Mucosa of rectum (tissue), 2 donors: ENCODE results near the gene ZNF837.

Experiments
- H3K27ac ChIP-seq, 2 donors: one replicate each; pipeline ENCODE4 v1.7.0; 2013; ENCODE audit warnings: inconsistent platforms in 2 of 2, low read depth in 2 of 2, low read length in 2 of 2
- H3K27me3 ChIP-seq, 2 donors: one replicate each; pipeline ENCODE4 v1.7.0; 2013; ENCODE audit warnings: low read length in 2 of 2; ENCODE audit not compliant: control insufficient read depth in 2 of 2, insufficient read depth in 2 of 2
- H3K36me3 ChIP-seq, 2 donors: one replicate each; pipeline ENCODE4 v1.7.0; 2013; ENCODE audit warnings: low read length in 2 of 2; ENCODE audit not compliant: control insufficient read depth in 2 of 2, insufficient read depth in 2 of 2
- H3K4me1 ChIP-seq, 2 donors: one replicate each; pipeline ENCODE4 v1.7.0; 2013; ENCODE audit warnings: low read length in 2 of 2, mild to moderate bottlenecking in 1 of 2; ENCODE audit not compliant: control insufficient read depth in 2 of 2, insufficient read depth in 2 of 2
- H3K4me3 ChIP-seq, 2 donors: one replicate each; pipeline ENCODE4 v1.7.0; 2013; ENCODE audit warnings: low read length in 2 of 2
- H3K9ac ChIP-seq, 2 donors: one replicate each; pipeline ENCODE4 v1.7.0; 2013; ENCODE audit warnings: low read length in 2 of 2, low read depth in 1 of 2, mild to moderate bottlenecking in 1 of 2
- H3K9me3 ChIP-seq, 2 donors: one replicate each; pipeline ENCODE4 v1.7.0; 2013; ENCODE audit warnings: low read length in 2 of 2; ENCODE audit not compliant: control insufficient read depth in 2 of 2
- donor health status: healthy.
- donor health status: Normal muscosa, but diverticular disease.

ZNF837 gene

GRCh38 chr19:58368561-58369360, 12.1 kb downstream of the ZNF837 start:
- Histone ChIP-seq H3K9me3 (no peaks in the 10 kb centered on the region), H3K4me1 (no peaks in the 10 kb centered on the region), H3K27me3 (no peaks in the 10 kb centered on the region), H3K9ac (no peak overlapping the region), H3K27ac (no peak overlapping the region), H3K4me3 (no peak overlapping the region), H3K36me3 (peaks cover 0 to 3% of the 10 kb centered on the region in 2 donors)

DNA sequence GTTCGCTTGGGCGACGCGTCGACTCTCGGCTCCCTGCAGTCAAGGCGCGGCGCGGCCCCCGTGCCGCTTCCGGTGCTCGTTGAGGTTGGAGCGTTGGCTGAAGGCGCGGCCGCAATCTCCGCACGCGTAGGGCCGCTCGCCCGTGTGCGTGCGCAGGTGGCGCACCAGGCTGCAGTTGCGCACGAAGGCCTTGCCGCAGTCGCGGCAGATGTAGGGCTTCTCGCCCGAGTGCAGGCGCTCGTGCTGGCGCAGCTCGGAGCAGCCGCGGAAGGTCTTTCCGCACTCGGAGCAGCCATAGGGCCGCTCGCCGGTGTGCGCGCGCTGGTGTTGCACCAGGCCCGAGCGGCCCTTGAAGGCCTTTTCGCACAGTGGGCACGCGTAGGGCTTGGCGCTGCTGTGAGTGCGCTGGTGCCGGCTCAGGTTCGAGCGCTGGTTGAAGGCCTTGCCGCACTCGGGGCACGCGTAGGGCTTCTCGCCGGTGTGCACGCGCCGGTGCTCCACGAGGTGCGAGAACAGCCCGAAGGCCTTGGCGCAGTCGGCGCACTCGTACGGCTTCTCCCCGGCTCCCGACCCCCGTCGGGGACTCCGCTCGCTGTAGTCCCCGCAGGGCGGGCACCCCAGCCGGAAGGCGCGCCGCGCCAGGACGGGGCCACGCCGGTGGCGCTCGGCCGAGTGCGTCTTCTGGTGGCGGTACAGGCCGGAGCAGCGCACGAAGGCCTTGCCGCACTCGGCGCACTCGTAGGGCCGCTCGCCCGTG, 13.0 kb downstream of the ZNF837 start:
- Histone ChIP-seq H3K36me3 (peaks cover 0 to 3% of the 10 kb centered on the region in 2 donors), H3K9ac (no peak overlapping the region), H3K27ac (no peak overlapping the region), H3K4me1 (no peaks in the 10 kb centered on the region), H3K4me3 (no peak overlapping the region), H3K27me3 (no peaks in the 10 kb centered on the region), H3K9me3 (no peaks in the 10 kb centered on the region)

DNA sequence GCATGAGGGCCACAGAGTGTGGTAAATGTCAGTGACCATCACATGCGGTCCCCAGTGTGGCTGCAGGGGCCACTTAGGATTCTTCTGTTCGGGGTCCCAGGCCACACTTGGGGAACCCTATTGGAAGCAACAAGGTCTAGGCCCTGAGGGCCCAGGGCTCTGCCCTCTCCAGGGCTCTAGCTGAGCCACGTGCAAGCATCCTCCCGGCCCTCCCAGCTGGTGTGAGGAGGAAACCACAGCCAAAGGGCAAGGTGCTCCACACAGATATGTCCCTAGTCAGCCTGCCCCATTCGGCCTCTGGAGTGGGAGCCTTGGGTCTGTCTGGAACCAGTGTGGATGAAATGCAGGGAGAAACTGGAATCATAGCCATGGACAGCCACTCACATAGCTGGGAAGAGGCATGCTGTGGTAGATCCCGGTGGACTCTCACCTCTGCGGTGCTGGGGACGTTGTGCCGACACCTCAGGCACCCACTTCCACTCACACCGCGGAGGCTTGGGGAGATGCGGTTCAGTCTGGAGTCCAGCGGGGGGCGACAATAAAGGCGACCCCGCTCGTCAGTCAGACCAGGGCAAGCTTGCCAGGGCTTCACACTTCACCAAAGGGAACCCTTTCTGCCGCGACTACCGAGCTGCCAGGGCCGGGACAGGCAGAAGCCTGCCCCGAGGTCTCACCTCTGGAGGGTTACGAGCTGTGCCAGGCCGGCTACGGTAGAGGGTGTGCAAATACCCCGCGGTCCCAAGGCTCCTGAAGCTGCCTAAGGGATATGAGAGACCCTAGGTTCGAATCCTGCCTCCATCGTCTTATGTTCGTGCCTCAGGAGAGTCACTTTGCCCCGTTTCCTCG, 14.0 kb downstream of the ZNF837 start:
- Histone ChIP-seq H3K36me3 (peaks cover 0 to 3% of the 10 kb centered on the region in 2 donors), H3K4me1 (peaks cover under 1 to 3% of the 10 kb centered on the region in 2 donors), H3K27me3 (no peaks in the 10 kb centered on the region), H3K9me3 (no peaks in the 10 kb centered on the region), H3K27ac (no peak overlapping the region), H3K4me3 (no peak overlapping the region), H3K9ac (no peak overlapping the region)

- Histone ChIP-seq H3K9ac (no peak overlapping the region), H3K4me1 (peaks cover 3 to 8% of the 10 kb centered on the region in 2 donors), H3K27me3 (no peaks in the 10 kb centered on the region), H3K27ac (no peak overlapping the region), H3K4me3 (no peak overlapping the region), H3K9me3 (no peaks in the 10 kb centered on the region), H3K36me3 (no peaks in the 10 kb centered on the region)
These were observed 16.7 kb downstream of the ZNF837 start for GRCh38 chr19:58364146-58364545.

DNA sequence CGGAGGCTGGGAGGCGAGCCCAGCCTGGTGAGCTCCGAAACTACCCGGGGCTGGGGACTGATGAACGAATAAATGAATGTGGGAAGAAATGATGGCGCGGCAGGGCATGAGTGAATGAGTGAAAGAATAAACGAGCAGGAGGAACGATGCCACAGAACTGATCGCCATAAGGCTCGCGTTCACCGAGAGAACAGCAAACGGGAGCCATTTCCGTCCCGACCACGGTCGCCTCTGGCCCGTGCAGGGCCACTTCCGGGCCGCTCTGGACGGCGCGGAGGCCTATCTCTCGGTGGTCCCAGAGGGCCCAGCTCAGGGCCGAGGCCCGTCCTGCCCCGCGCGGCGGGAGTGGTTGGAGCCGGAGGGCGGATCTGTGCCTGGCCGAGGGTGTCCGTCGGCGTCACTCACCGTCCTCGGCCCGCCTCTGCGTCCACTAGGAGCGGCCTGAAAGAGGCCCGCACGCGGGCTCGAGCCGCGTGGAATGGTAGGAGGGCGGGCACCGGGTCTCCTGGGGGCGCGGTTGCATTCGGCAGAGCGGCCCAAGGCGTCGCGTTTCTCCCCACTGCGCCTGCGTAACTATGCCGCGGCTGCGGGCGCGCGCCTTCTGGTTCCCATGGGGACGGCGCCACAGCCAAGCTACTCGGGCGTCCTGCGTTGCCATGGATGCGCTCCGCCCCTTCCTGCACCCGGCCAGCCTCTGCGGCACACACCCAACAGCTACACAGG, 18.4 kb downstream of the ZNF837 start, which contains the start of gene ZNF497:
Gene ZNF497 (minus strand): TSS at position 480 of the 723 bp plus-strand sequence. CDS start 5,116 bp downstream, outside the sequence.
- Histone ChIP-seq H3K9me3 (no peaks in the 10 kb centered on the region), H3K4me1 (peaks cover 3 to 8% of the 10 kb centered on the region in 2 donors), H3K4me3 (peak within 1 kb of the TSS; percentile 80 to 97), H3K36me3 (no peaks in the 10 kb centered on the region), H3K9ac (peak within 1 kb of the TSS; percentile 93 to 98), H3K27me3 (no peaks in the 10 kb centered on the region), H3K27ac (peak within 1 kb of the TSS; percentile 91 to 97)

DNA sequence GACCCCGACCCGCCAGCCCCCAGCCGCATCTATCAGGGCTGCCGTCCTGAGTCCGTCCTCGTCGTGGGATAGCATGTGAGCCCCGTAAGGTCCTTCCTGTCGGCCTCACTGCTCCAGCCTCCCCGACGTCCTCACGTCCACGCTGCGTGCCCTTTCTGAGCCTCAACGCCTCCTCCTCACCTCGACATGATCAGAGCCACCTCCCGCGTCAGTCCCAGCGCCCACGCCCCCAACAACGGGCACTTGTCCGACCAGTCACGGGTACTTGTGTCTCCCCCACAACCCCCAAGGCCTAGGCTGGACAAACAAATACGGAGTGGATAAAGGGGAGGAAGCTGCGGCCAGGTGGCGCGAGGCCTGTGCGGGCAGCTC, 18.9 kb downstream of the ZNF837 start:
- Histone ChIP-seq H3K9ac (peak overlapping the region; percentile 93 to 98), H3K9me3 (no peaks in the 10 kb centered on the region), H3K36me3 (no peaks in the 10 kb centered on the region)

GRCh38 chr19:58357481-58358145, 23.2 kb downstream of the ZNF837 start:
- H3K9ac ChIP-seq, result no peak overlapping the region
- H3K4me1 ChIP-seq, result peaks cover 8% of the 10 kb centered on the region in 2 donors
- H3K36me3 ChIP-seq, result no peaks in the 10 kb centered on the region
- no peaks in the 10 kb centered on the region for H3K27me3 ChIP-seq
- H3K9me3 ChIP-seq, result no peaks in the 10 kb centered on the region
- no peak overlapping the region for H3K27ac ChIP-seq
- H3K4me3 ChIP-seq, result no peak overlapping the region

More for the DNA sequence above, 18.9 kb downstream of the ZNF837 start:
- peak overlapping the region; percentile 91 to 97 for H3K27ac ChIP-seq
- peaks cover 5 to 8% of the 10 kb centered on the region in 2 donors for H3K4me1 ChIP-seq
- H3K27me3 ChIP-seq, result no peaks in the 10 kb centered on the region
- peak overlapping the region; percentile 80 to 97 for H3K4me3 ChIP-seq

DNA sequence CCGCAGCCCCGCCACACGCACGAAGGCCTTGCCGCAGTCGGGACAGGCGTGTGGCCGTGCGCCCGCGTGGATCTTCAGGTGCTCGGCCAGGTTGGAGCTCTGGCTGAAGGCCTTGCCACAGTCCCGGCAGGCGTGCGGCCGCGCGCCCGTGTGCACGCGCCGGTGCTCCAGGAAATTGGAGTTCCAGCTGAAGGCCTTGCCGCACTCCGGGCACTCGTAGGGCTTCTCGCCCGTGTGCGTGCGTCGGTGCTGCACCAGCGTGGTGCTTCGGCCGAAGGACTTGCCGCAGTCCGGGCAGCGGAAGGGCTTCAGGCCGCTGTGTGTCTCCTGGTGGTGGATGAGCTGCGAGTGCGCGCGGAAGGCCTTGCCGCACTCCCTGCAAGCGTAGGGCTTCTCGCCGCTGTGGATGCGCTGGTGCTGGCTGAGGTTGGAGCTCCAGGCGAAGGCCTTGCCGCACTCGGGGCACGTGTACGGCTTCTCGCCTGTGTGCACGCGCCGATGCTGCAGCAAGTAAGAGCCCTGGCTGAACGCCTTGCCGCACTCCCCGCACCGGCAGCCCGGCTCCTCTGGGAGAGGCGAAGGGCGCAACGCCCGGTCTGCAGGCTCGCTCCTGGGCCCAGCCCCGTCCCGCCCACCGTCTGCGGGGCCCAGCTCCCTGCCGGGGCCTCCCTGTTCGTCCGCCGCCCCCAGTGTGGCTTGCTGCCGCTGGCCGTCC, 23.9 kb downstream of the ZNF837 start:
- H3K9me3 ChIP-seq, result no peaks in the 10 kb centered on the region
- no peaks in the 10 kb centered on the region for H3K27me3 ChIP-seq
- H3K4me3 ChIP-seq, result peak overlapping the region; percentile 23 to 50
- no peaks in the 10 kb centered on the region for H3K36me3 ChIP-seq
- H3K9ac ChIP-seq, result no peak overlapping the region
- no peak overlapping the region for H3K27ac ChIP-seq
- peaks cover 6 to 8% of the 10 kb centered on the region in 2 donors for H3K4me1 ChIP-seq
